Tibial nerve (tissue), 4 donors: ENCODE measurements around the gene SLIT3.

Source experiments
- CTCF ChIP-seq, 5 experiments: fragments of 200-600 bp in 3 of 5; fragments of 450-650 bp in 2 of 5; sonication (generic) in 3 of 5; IDR thresholded peaks; one replicate each; pipeline ENCODE4 v1.5.1; 2016 to 2019; ENCODE audit warnings: antibody characterized with exemption in 5 of 5, mild to moderate bottlenecking in 3 of 5, moderate library complexity in 2 of 5
- EP300 ChIP-seq, 2 donors: sonication (generic); formaldehyde crosslinking; IDR thresholded peaks; one replicate each; pipeline ENCODE4 v1.6.1; 2017; ENCODE audit warnings: antibody characterized with exemption in 2 of 2, mild to moderate bottlenecking in 1 of 2
- POLR2A ChIP-seq, 2 donors: fragments of 450-650 bp; IDR thresholded peaks; one replicate each; pipeline ENCODE4 v1.6.1; 2017; ENCODE audit warnings: antibody characterized with exemption in 2 of 2, mild to moderate bottlenecking in 2 of 2, moderate library complexity in 2 of 2

- TF ChIP-seq CTCF (IDR thresholded peaks at IDR 0.05) (no peak), EP300 (IDR thresholded peaks at IDR 0.05) (no peak), POLR2A (IDR thresholded peaks at IDR 0.05) (no peak)
Measured at GRCh38 chr5:169125571-169125970, 175.4 kb downstream of the SLIT3 start.
